HCT116 (cell line): ENCODE data around the gene GSTA2. TPM values are rescaled to one million over a fixed set of nuclear protein-coding genes. Genes with fewer than 3 reads are reported as not detected.
"Not testable (repeated sequence)": the region's sequence is repeated elsewhere in the genome, so short reads cannot be mapped to it uniquely, and the experiment has no call there.

Source experiments
- ATAC-seq: fragments of 200-7000 bp; cut with Tn5 transposase; 2 replicates; pipeline ENCODE4 v1.9.1; 2020; ENCODE audit warnings: mild to moderate bottlenecking, moderate library complexity
- BruUV-seq: library from RNA; stranded (reverse); fragments of 400-500 nt; replicated peaks from 2 replicates; lab custom pipeline; 2021; lab: Mats Ljungman, UMichigan
- CTCF ChIA-PET: fragments of 300-600 bp; sonication (Branson Sonifier 250); formaldehyde crosslinking; loops from one replicate; lab custom pipeline; 2021; ENCODE audit warnings: antibody characterized with exemption; lab: Charles Lee
- POLR2A ChIA-PET: fragments of 300-600, 350-600 bp; sonication (Branson Sonifier 250); formaldehyde crosslinking; loops from one replicate; lab custom pipeline; 2021; ENCODE audit warnings: antibody characterized with exemption; lab: Charles Lee
- RAD21 ChIA-PET, 2 experiments: fragments of 300-600 bp; sonication (Branson Sonifier 250); formaldehyde crosslinking; loops; one replicate each; lab custom pipeline; 2023; ENCODE audit warnings: low total read pairs in 2 of 2; ENCODE audit not compliant: uncharacterized antibody in 2 of 2, unreplicated experiment in 2 of 2, low non-redundant PET in 1 of 2; lab: Charles Lee
- DNase-seq: peaks from one replicate; pipeline ENCODE4 v3.0.0-alpha.2; 2010; ENCODE audit warnings: low read depth, low spot score
- H2AFZ ChIP-seq: fragments of 200-600 bp; shearing (Covaris generic), sonication (generic); 2 replicates; pipeline ENCODE4 v1.6.1; 2017; ENCODE audit warnings: low read depth, mixed run types, mixed read lengths, antibody characterized with exemption, low read length; ENCODE audit not compliant: poor library complexity, severe bottlenecking
- H3K27ac ChIP-seq: 2 replicates; pipeline ENCODE4 v1.5.1; 2012; ENCODE audit warnings: low read depth, low read length
- H3K27me3 ChIP-seq: fragments of 200-600 bp; sonication (generic); 2 replicates; pipeline ENCODE4 v1.6.1; 2016; ENCODE audit warnings: mixed run types, low read length, mixed read lengths; ENCODE audit not compliant: insufficient read depth
- H3K36me3 ChIP-seq, 2 experiments: fragments of 200-500 bp in 1 of 2; fragments of 200-600 bp in 1 of 2; sonication (Bioruptor generic) in 1 of 2; sonication (generic) in 1 of 2; 2 replicates each; pipeline versions ENCODE4 v1.5.1 to v1.6.1; 2014 to 2016; ENCODE audit warnings: low read length in 2 of 2, inconsistent platforms in 1 of 2, mixed read lengths in 1 of 2, mixed run types in 1 of 2; ENCODE audit not compliant: insufficient read depth in 2 of 2, control insufficient read depth in 1 of 2
- H3K4me1 ChIP-seq, 2 experiments: fragments of 200-600 bp in 1 of 2; sonication (generic) in 1 of 2; 2 replicates each; pipeline versions ENCODE4 v1.5.1 to v1.6.1; 2012 to 2017; ENCODE audit warnings: low read length in 2 of 2, inconsistent platforms in 1 of 2, mild to moderate bottlenecking in 1 of 2, mixed read lengths in 1 of 2, mixed run types in 1 of 2, moderate library complexity in 1 of 2; ENCODE audit not compliant: insufficient read depth in 2 of 2, control insufficient read depth in 1 of 2
- H3K4me2 ChIP-seq: fragments of 200-600 bp; sonication (generic); 2 replicates; pipeline ENCODE4 v1.6.1; 2017; ENCODE audit warnings: mixed run types, low read length, mixed read lengths
- H3K4me3 ChIP-seq, 2 experiments: fragments of 200-600 bp in 1 of 2; sonication (generic) in 1 of 2; replicated peaks in 1 of 2; 2 replicates each; pipeline ENCODE4 v1.5.1; 2011 to 2016; ENCODE audit warnings: low read length in 2 of 2, control low read depth in 1 of 2, low read depth in 1 of 2, mild to moderate bottlenecking in 1 of 2, mixed read lengths in 1 of 2, mixed run types in 1 of 2
- H3K79me2 ChIP-seq: fragments of 200-600 bp; sonication (generic); 2 replicates; pipeline ENCODE4 v1.6.1; 2017; ENCODE audit warnings: mild to moderate bottlenecking, mixed run types, low read length, moderate library complexity, mixed read lengths; ENCODE audit not compliant: insufficient read depth
- H3K9ac ChIP-seq: fragments of 200-600 bp; sonication (generic); 2 replicates; pipeline ENCODE4 v1.6.1; 2016; ENCODE audit warnings: low read length, mixed read lengths
- H3K9me2 ChIP-seq: fragments of 200-600 bp; sonication (generic), shearing (Covaris generic); 2 replicates; pipeline ENCODE4 v1.6.1; 2017; ENCODE audit warnings: mixed run types, mild to moderate bottlenecking, moderate library complexity; ENCODE audit not compliant: insufficient read depth
- H3K9me3 ChIP-seq, 2 experiments: fragments of 200-500 bp in 1 of 2; fragments of 200-600 bp in 1 of 2; sonication (Bioruptor generic) in 1 of 2; sonication (generic) in 1 of 2; 2 replicates each; pipeline ENCODE4 v1.6.1; 2014 to 2017; ENCODE audit warnings: low read length in 2 of 2, mixed read lengths in 2 of 2, inconsistent platforms in 1 of 2, low read depth in 1 of 2, mild to moderate bottlenecking in 1 of 2, mixed run types in 1 of 2, moderate library complexity in 1 of 2; ENCODE audit not compliant: control insufficient read depth in 1 of 2, insufficient read depth in 1 of 2
- H4K20me1 ChIP-seq: fragments of 200-600 bp; sonication (generic), shearing (Covaris generic); 2 replicates; pipeline ENCODE4 v1.6.1; 2017; ENCODE audit warnings: mixed run types, mild to moderate bottlenecking, moderate library complexity; ENCODE audit not compliant: insufficient read depth
- CBX3 ChIP-seq: IDR thresholded peaks from 2 replicates; pipeline ENCODE4 v1.6.1; 2012; ENCODE audit warnings: low read depth
- ELF1 ChIP-seq: IDR thresholded peaks from 2 replicates; pipeline ENCODE4 v1.6.1; 2012; ENCODE audit warnings: low read depth, borderline replicate concordance
- EZH2phosphoT487 ChIP-seq: fragments of 200-600 bp; IDR thresholded peaks from 2 replicates; pipeline ENCODE4 v1.6.1; 2018; ENCODE audit warnings: antibody characterized with exemption, borderline replicate concordance
- MAX ChIP-seq: IDR thresholded peaks from 2 replicates; pipeline ENCODE4 v1.6.1; 2012
- SRF ChIP-seq: IDR thresholded peaks from 2 replicates; pipeline ENCODE4 v1.6.1; 2012; ENCODE audit warnings: low read depth
- intact Hi-C: fragments of 100-400 bp; cut with micrococcal nuclease; formaldehyde crosslinking; loops from 2 replicates; pipeline ENCODE4 v1.10.0; 2022
- total RNA-seq: library from RNA; stranded (reverse); gene quantifications from one replicate; pipeline ENCODE4 v1.2.1, GENCODE V29; 2021; ENCODE audit not compliant: unreplicated experiment

Gene GSTA2
- total RNA-seq, 1 experiment from 2014 or later, result not detected

DNA sequence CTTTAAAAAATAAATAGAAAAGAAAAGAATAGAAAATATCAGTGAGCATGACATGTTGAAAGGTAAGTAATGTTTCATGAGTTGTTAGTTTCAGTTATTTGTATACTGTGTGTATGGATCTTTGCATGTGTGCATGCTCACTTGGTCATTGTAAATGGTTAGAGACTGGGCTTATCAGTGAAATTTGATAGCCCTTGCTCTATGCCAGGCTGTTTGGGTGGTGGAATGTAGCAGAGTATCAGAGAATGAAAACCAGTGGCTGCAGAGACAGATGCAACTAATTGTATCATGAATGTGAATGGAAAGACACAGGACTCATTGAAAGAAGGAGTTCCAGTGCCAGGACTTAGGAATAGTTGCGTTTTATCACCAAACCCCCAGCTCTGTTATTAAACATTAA is 4.2 kb downstream of the GSTA2 start:
- H3K27me3 ChIP-seq, result no peaks in the 10 kb centered on the region
- ATAC-seq, result no peak
- no TSS peak for BruUV-seq
- H3K79me2 ChIP-seq, result no peaks in the 10 kb centered on the region
- H3K9ac ChIP-seq, result no peak overlapping the region
- RAD21 ChIA-PET, result no interaction called here
- H3K27ac ChIP-seq, result no peak overlapping the region
- no peaks in the 10 kb centered on the region for H4K20me1 ChIP-seq
- no peak overlapping the region for H2AFZ ChIP-seq
- no peak overlapping the region for H3K4me2 ChIP-seq
- TF ChIP-seq EZH2phosphoT487 (no peak), SRF (no peak), CBX3 (no peak), MAX (no peak), ELF1 (no peak)
- TF ChIP-seq, all 23 proteins: peak for 0
- Histone ChIP-seq H3K36me3 (no peaks in the 10 kb centered on the region), H3K4me1 (0 out of 4 replicates have a peak, but pooled peaks cover 0 to 4% of the 10 kb centered on the region in 2 experiments), H3K4me3 (no peak overlapping the region), H3K9me2 (no peaks in the 10 kb centered on the region), H3K9me3 (no peaks in the 10 kb centered on the region)
- POLR2A ChIA-PET, result no interaction called here
- CTCF ChIA-PET, result interaction anchor here (0.7 kb wide), 1 partner anchor 8 kb away, joined by 3 read pairs; no protein-coding TSS in a partner anchor
- DNase-seq, result no peak
- intact Hi-C loops, result no loop called here

DNA sequence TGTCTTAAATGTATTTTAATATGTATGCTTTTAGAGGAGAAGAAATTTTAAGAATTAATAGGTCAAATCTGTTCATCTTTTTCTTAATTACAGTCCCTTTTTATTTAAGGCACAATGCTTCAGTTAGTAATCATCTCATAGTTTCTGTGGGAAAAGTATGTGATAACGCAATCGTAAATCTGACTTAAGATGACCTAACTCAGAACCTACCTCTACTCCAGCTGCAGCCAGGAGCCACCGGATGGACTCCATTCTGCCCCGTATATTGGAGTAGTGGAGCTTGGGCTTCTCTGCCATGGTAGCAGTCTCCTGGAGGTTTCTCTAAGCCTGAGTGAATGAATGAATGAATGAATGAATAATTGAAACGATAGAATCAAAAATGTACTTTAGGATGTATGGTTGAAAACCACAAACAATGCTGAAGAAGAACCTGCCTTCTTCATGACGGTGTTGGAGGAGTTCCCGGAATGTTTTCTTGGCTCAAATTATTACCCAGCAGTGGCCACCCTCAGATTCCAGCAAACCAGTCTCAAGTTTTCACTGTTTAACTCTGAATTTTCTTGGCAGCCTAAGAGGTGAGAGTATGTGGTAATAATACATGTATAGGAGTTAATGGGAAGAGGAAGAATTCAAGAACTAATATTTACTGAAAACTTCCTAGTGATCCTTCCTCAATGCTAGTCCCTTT is 5.5 kb downstream of the GSTA2 start:
- intact Hi-C loops, DNase-seq, H3K79me2 ChIP-seq, H3K4me2 ChIP-seq, CTCF ChIA-PET, H3K27me3 ChIP-seq, H3K27ac ChIP-seq, RAD21 ChIA-PET, H3K4me3 ChIP-seq, H3K9me3 ChIP-seq, H3K9ac ChIP-seq, ATAC-seq, H4K20me1 ChIP-seq, H3K4me1 ChIP-seq, POLR2A ChIA-PET, BruUV-seq, H3K9me2 ChIP-seq, H2AFZ ChIP-seq, H3K36me3 ChIP-seq: not testable (repeated sequence)
